ENCODE measurements around the gene ZDHHC19. TPM values are rescaled to one million over a fixed set of nuclear protein-coding genes. Genes with fewer than 3 reads are reported as not detected.
"Not testable (repeated sequence)": the region's sequence is repeated elsewhere in the genome, so short reads cannot be mapped to it uniquely, and the experiment has no call there.

Gene ZDHHC19
- total and polyA plus RNA-seq, 2 experiments from 2014 or later = not detected

DNA sequence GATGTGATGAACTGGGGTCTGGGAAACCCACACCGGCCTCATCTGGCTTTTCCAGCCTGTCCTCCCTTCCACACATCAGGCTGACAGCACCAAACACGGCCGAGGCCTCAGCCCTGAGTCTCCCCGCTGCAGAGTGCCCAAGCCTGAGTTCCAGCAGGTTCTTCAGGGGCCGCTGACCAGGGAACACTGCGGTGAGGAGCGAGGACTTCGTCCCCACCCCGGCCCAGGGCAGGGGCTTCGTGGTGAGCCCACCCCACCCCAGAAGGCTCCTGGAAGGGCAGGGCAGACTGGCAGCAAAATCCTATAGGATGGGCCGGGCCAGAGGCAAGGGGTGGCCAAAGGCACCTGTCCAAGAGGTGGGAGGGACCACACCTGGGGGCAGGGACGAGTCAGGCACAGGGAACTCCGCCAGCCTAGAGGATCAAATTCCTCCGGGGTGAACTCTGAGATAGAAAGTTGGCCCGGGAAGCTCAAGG, 4.9 kb upstream of the ZDHHC19 start, which contains the start of gene SLC51A:
SLC51A (plus strand) TSS at position 446 of the 476 bp plus-strand sequence. CDS start 179 bp downstream, outside the sequence.
- H3K4me3 ChIP-seq = no peak within 1 kb of the TSS
- no peaks in the 10 kb centered on the region for H3K36me3 ChIP-seq (ENCODE audit: low read depth)
- peaks cover 6% of the 10 kb centered on the region; the same call in 1 of the 2 replicates for H3K4me1 ChIP-seq (ENCODE audit: insufficient read depth)
- peaks cover 13% of the 10 kb centered on the region; the same call in 1 of the 2 replicates for H3F3A ChIP-seq (ENCODE audit: insufficient read depth)
- H3K9ac ChIP-seq = no peak within 1 kb of the TSS
- in situ Hi-C loops (cut with MboI) = no loop called here
- no peaks in the 10 kb centered on the region for H4K20me1 ChIP-seq (ENCODE audit: insufficient read depth)
- no peak within 1 kb of the TSS for H2AFZ ChIP-seq
- no peak within 1 kb of the TSS for H3K4me2 ChIP-seq (ENCODE audit: unreplicated experiment)
- no peak within 1 kb of the TSS for H3K27ac ChIP-seq
- H3K27me3 ChIP-seq (replicated peaks; ENCODE audit: insufficient read depth) = no peaks in the 10 kb centered on the region
- H3K79me2 ChIP-seq (ENCODE audit: insufficient read depth) = no peaks in the 10 kb centered on the region
- TF ChIP-seq EZH2phosphoT487 (IDR thresholded peaks at IDR 0.05; ENCODE audit: insufficient read depth, low read depth) = no peak
- TF ChIP-seq EZH2 (IDR thresholded peaks at IDR 0.05; ENCODE audit: insufficient read depth, poor library complexity, severe bottlenecking) = no peak
- H3K9me3 ChIP-seq (ENCODE audit: low read depth) = no peaks in the 10 kb centered on the region
- WGBS, 2 experiments (ENCODE audit: low coverage in 1 of 2, low lambda C conversion rate in 2 of 2, missing lambda C conversion rate in 2 of 2) = 46 to 48% methylated on average over 15 of the region's 15 CpGs
- no peak for DNase-seq
- no peaks in the 10 kb centered on the region for H3K9me2 ChIP-seq (ENCODE audit: insufficient read depth)

DNA sequence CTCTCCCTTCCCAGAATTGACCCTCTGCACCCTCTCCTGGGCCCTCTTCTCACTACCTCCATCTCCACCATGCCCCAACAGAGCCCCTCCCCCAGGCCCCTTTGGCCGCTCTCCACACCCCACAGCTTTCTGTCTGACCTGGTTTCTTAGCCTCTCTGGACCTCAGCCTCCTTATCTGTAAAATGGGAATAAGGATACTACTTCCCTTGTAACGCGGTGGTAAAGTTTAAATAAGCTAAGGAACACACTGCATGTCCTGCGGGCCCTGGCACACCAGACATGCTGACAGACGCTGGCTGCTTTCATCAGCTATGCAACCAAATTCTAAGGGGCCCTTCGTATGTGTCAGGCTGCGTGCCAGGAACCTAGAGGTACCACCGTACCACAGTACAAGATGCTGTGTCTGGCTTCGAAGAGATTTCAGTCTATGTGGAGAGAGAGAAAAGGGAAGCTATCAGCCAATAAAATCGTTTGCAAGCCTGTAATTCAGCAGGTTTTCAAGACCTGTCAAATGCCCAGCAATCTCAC, 4.4 kb upstream of the ZDHHC19 start:
- H3K9me2 ChIP-seq (ENCODE audit: insufficient read depth) = no peaks in the 10 kb centered on the region
- no peak overlapping the region for H3K4me2 ChIP-seq (ENCODE audit: unreplicated experiment)
- no peak overlapping the region for H3K4me3 ChIP-seq
- DNase-seq = no peak
- H3K4me1 ChIP-seq (ENCODE audit: insufficient read depth) = peaks cover 6% of the 10 kb centered on the region; the same call in 1 of the 2 replicates
- WGBS, 2 experiments (ENCODE audit: low coverage in 1 of 2, low lambda C conversion rate in 2 of 2, missing lambda C conversion rate in 2 of 2) = 69 to 70% methylated on average over 10 of the region's 10 CpGs
- peaks cover 13% of the 10 kb centered on the region; the same call in 1 of the 2 replicates for H3F3A ChIP-seq (ENCODE audit: insufficient read depth)
- H3K36me3 ChIP-seq (ENCODE audit: low read depth) = no peaks in the 10 kb centered on the region
- H3K27ac ChIP-seq = no peak overlapping the region
- H3K9me3 ChIP-seq (ENCODE audit: low read depth) = no peaks in the 10 kb centered on the region
- no peak overlapping the region for H3K9ac ChIP-seq
- H2AFZ ChIP-seq = no peak overlapping the region
- no peaks in the 10 kb centered on the region for H4K20me1 ChIP-seq (ENCODE audit: insufficient read depth)
- in situ Hi-C loops (cut with MboI) = no loop called here
- no peak for TF ChIP-seq EZH2phosphoT487 (IDR thresholded peaks at IDR 0.05; ENCODE audit: insufficient read depth, low read depth)
- no peak for TF ChIP-seq EZH2 (IDR thresholded peaks at IDR 0.05; ENCODE audit: insufficient read depth, poor library complexity, severe bottlenecking)
- H3K79me2 ChIP-seq (ENCODE audit: insufficient read depth) = no peaks in the 10 kb centered on the region
- H3K27me3 ChIP-seq (replicated peaks; ENCODE audit: insufficient read depth) = no peaks in the 10 kb centered on the region

DNA sequence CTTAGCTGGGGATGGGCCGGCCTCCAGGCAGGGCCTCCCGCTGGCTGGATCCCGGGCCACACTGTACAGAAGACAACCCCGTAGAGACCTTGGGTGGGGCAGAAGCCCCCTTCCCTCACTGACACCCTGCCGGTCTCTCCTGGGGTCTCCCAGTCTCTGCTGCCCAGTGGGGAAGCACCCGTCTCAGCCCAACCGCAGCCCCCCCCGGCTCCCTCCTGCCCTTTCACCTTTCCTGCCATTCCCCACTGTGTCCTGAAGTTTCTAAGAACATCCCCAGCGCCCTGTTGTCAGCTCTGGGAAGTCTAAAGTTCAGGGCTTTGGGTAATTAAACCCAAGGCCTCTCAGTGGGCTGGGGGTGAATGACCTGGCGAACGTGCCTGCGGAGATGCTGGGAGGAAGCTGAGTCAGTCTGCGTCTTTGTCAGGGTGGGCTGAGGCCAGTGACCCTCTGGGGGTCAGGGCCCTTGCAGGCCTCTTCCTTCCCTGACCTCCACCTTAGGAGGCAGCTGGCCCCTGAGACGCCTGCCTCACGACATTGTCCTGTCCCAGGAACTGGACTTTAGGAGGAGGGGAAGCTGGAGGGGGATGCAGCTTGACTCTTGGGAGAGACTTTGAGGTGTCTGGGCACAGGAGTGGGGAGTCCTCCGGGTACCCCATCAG, 3.7 kb upstream of the ZDHHC19 start:
- H3K9ac ChIP-seq = no peak overlapping the region
- H3K36me3 ChIP-seq (ENCODE audit: low read depth) = no peaks in the 10 kb centered on the region
- TF ChIP-seq EZH2 (IDR thresholded peaks at IDR 0.05; ENCODE audit: insufficient read depth, poor library complexity, severe bottlenecking) = no peak
- no peak for TF ChIP-seq EZH2phosphoT487 (IDR thresholded peaks at IDR 0.05; ENCODE audit: insufficient read depth, low read depth)
- H3F3A ChIP-seq (ENCODE audit: insufficient read depth) = peaks cover 13% of the 10 kb centered on the region; the same call in 1 of the 2 replicates
- H3K27ac ChIP-seq = no peak overlapping the region
- no peak overlapping the region for H2AFZ ChIP-seq
- no peak overlapping the region for H3K4me2 ChIP-seq (ENCODE audit: unreplicated experiment)
- H3K27me3 ChIP-seq (replicated peaks; ENCODE audit: insufficient read depth) = no peaks in the 10 kb centered on the region
- H3K9me3 ChIP-seq (ENCODE audit: low read depth) = no peaks in the 10 kb centered on the region
- no peak overlapping the region for H3K4me3 ChIP-seq
- H3K79me2 ChIP-seq (ENCODE audit: insufficient read depth) = no peaks in the 10 kb centered on the region
- H3K9me2 ChIP-seq (ENCODE audit: insufficient read depth) = no peaks in the 10 kb centered on the region
- DNase-seq = no peak
- 77 to 80% methylated on average over 14 to 16 of the region's 16 CpGs for WGBS, 2 experiments (ENCODE audit: low coverage in 1 of 2, low lambda C conversion rate in 2 of 2, missing lambda C conversion rate in 2 of 2)
- in situ Hi-C loops (cut with MboI) = no loop called here
- H3K4me1 ChIP-seq (ENCODE audit: insufficient read depth) = peaks cover 6% of the 10 kb centered on the region; the same call in 1 of the 2 replicates
- no peaks in the 10 kb centered on the region for H4K20me1 ChIP-seq (ENCODE audit: insufficient read depth)

DNA sequence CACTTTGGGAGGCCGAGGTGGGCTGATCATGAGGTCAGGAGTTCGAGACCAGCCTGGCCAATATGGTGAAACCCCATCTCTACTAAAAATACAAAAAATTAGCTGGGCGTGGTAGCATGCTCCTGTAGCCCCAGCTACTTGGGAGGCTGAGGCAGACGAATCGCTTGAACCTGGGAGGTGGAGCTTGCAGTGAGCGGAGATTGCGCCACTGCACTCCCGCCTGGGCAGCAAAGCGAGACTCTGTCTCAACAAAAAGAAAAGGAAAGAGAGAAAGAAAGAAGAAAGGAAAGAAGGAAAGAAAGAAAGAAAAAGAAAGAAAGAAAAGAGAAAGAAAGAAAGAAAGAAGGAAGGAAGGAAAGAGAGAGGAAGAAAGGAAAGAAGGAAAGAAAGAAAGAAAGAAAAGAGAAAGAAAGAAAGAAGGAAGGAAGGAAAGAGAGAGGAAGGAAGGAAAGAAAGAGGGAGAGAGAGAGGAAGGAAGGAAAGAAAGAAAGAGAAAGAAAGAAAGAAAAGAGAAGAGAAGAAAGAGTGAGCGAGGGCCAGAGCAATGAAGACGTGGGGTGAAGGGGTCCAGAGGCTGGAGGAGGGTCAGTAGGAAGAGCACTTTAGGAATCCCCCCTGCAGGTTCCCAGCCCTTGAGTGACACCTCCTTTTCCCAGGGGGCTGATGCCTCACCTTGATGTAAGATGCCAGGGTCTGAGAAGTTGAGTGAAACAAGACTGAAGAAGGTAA, 1.1 kb downstream of the ZDHHC19 start:
- H3K4me2 ChIP-seq (ENCODE audit: unreplicated experiment); H3K36me3 ChIP-seq (ENCODE audit: low read depth); H3K9me3 ChIP-seq (ENCODE audit: low read depth); H3K4me3 ChIP-seq; H2AFZ ChIP-seq; H3K4me1 ChIP-seq (ENCODE audit: insufficient read depth); H3K27me3 ChIP-seq (replicated peaks; ENCODE audit: insufficient read depth); H3K79me2 ChIP-seq (ENCODE audit: insufficient read depth); H3F3A ChIP-seq (ENCODE audit: insufficient read depth); H3K27ac ChIP-seq; DNase-seq; H4K20me1 ChIP-seq (ENCODE audit: insufficient read depth); in situ Hi-C loops (cut with MboI); H3K9ac ChIP-seq; H3K9me2 ChIP-seq (ENCODE audit: insufficient read depth): not testable (repeated sequence)
- 70 to 72% methylated on average over 11 of the region's 11 CpGs for WGBS, 2 experiments (ENCODE audit: low coverage in 1 of 2, low lambda C conversion rate in 2 of 2, missing lambda C conversion rate in 2 of 2)

All from GM23248 (cell line).